ENCODE results near the gene TRIM71. TPM values are rescaled to one million over a fixed set of nuclear protein-coding genes. Genes with fewer than 3 reads are reported as not detected.

The TRIM71 gene
- total RNA-seq, 2 experiments from 2014 or later: not detected

DNA sequence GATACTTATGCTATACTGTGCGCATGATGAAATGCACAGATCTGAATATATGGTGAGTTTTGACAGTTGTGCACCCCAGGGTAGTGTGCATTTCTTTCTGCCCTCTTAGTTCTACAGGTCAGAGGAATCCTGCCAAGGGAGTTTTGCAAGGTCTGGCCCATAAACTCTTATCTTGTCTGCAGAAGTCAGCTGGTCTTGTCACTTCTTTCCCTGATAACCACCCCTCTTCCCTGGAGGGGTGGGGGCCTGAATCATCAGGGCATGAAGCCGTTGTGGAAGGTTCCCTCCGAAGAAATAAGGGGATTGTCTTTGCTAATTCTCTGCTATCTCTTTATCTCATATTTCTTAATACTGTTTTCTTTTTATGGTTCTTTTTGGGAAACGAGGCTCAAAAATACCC is 30.4 kb downstream of the TRIM71 start:
- no peak for ATAC-seq
- Mint-ChIP-seq H3K27me3 (ENCODE audit: low read depth) (peaks cover 9% of the 10 kb centered on the region), H3K36me3 (ENCODE audit: low read depth) (no peaks in the 10 kb centered on the region), H3K9me3 (ENCODE audit: insufficient read depth) (no peaks in the 10 kb centered on the region), H3K4me3 (no peak overlapping the region), H3K4me1 (ENCODE audit: low read depth) (peaks cover 3% of the 10 kb centered on the region), H3K27ac (no peak overlapping the region)
- POLR2A ChIA-PET: no interaction called here
- CTCF ChIA-PET: no interaction called here
- no peak for DNase-seq

DNA sequence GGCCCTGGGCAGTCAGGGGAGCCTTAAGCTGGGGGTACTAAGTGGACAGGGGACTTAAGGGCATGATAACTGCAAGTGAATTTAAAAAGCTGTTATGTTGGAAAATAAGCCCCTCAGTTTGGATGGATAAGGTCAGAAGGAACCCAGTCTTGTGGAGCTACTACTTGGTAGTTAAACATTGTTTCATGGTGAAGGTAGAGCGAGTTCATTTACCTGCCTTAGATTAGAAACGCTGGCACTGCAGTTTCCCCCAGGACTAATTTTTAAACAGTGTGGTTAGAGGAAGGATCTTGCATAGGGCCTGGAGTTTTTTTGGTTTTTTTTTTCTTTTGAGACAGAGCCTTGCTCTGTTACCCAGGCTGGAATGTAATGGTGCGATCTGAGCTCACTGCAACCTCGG is 31.2 kb downstream of the TRIM71 start:
- ChIA-PET POLR2A (no interaction called here), CTCF (no interaction called here)
- DNase-seq (no peak), ATAC-seq (no peak)
- Mint-ChIP-seq H3K27ac (no peak overlapping the region), H3K4me1 (ENCODE audit: low read depth) (no peaks in the 10 kb centered on the region), H3K27me3 (ENCODE audit: low read depth) (peaks cover 9% of the 10 kb centered on the region), H3K4me3 (no peak overlapping the region), H3K36me3 (ENCODE audit: low read depth) (no peaks in the 10 kb centered on the region), H3K9me3 (ENCODE audit: insufficient read depth) (no peaks in the 10 kb centered on the region)

DNA sequence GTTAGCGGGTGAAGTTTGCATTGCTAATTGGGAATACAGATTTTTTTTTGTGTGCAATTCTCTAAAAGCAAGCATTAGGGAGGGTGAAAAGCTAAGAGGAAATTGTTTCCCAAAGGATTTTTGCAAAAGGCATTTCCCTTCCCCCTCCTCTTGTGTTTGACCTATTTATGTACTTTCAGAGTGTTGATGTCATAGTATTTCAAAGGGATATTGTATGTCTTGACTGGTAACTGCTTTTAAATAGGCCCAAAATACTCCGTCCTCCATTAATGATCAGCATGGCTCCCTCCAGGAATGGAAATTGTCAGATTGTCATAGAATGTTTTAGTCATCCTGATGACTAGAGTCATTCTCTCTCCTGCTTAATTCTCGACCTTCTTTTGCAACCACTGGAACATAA is 32.4 kb downstream of the TRIM71 start:
- DNase-seq (no peak), ATAC-seq (no peak)
- no peaks in the 10 kb centered on the region for H3K36me3 Mint-ChIP-seq (ENCODE audit: low read depth)
- POLR2A ChIA-PET: no interaction called here
- H3K4me3 Mint-ChIP-seq: no peak overlapping the region
- H3K4me1 Mint-ChIP-seq (ENCODE audit: low read depth): no peaks in the 10 kb centered on the region
- H3K9me3 Mint-ChIP-seq (ENCODE audit: insufficient read depth): no peaks in the 10 kb centered on the region
- CTCF ChIA-PET: no interaction called here
- H3K27me3 Mint-ChIP-seq (ENCODE audit: low read depth): peaks cover 9% of the 10 kb centered on the region
- H3K27ac Mint-ChIP-seq: no peak overlapping the region

DNA sequence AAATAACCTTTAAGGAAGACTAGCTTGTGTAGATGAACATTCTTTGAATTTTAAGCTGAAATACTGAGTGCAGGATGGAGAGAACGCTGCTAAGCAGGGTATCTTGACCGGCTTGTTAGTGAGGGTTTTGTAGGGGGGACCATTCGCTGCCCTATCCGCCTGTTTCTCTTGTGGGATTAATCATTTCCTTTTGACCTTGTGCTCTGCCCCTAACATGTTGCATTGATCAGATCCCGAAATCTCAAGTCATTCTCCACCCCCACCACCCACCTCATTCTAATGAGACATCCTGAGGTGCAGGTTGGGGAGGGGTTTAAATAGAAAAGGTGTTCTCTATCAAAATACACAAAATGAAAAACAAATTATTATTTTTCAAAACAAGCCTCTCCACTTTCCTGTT is 32.8 kb downstream of the TRIM71 start:
- Mint-ChIP-seq H3K4me3 (no peak overlapping the region), H3K27ac (no peak overlapping the region), H3K9me3 (ENCODE audit: insufficient read depth) (no peaks in the 10 kb centered on the region), H3K4me1 (ENCODE audit: low read depth) (no peaks in the 10 kb centered on the region), H3K36me3 (ENCODE audit: low read depth) (no peaks in the 10 kb centered on the region), H3K27me3 (ENCODE audit: low read depth) (peaks cover 11% of the 10 kb centered on the region)
- ATAC-seq (no peak), DNase-seq (no peak)
- ChIA-PET POLR2A (no interaction called here), CTCF (no interaction called here)

DNA sequence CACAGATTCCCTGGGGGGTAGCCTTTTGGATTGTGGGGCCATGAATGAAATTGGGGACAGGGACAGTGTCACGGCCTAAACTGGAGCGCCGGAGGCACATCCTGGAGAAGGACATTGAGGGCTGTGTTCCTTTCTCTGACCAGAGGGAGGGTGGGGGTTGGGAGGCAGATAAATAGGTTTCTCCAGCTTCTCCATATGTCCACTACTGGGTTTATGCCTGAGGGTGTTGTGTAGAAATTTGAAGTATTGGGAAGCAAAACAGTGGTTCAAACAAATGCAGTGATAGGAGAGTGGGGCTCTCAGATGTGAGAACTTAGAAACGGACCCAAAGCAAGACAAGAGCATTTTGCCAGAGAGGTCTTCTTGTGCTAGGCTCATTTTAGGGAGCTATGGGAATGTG is 34.3 kb downstream of the TRIM71 start:
- Mint-ChIP-seq H3K4me3 (no peak overlapping the region), H3K4me1 (ENCODE audit: low read depth) (no peaks in the 10 kb centered on the region), H3K9me3 (ENCODE audit: insufficient read depth) (no peaks in the 10 kb centered on the region), H3K36me3 (ENCODE audit: low read depth) (no peaks in the 10 kb centered on the region), H3K27ac (no peak overlapping the region), H3K27me3 (ENCODE audit: low read depth) (peaks cover 11% of the 10 kb centered on the region)
- ATAC-seq (no peak), DNase-seq (no peak)
- ChIA-PET POLR2A (no interaction called here), CTCF (no interaction called here)

DNA sequence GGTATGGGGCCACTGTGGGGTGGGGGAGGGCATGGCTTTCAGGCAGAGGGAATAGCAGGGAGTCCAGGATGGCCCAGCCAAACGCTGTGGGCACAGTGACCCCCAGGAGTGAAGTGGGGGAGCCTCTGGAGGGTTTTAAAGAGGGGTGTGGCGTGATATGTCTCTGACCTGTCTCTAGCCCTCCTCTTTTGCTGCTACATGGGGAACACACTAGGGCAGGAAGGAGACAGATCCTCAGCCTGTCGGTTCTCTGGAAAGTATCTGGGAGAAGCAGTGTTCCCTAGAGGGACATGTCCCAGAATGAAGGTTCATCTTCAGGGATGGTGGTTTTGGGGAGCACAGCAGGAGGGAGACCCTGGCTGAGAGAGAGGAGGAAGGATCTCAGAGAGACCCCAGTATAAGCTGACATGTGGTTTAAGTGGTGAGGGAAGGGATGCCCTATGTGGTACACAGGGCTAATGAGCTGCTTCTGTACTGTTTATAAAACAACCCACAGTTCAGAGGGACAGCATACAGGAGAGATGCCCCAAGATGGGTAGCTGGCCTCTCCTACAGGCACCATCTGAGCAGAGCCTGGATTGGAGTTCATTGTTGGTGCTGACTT is 37.7 kb downstream of the TRIM71 start:
- Mint-ChIP-seq H3K9me3 (ENCODE audit: insufficient read depth) (no peaks in the 10 kb centered on the region), H3K4me1 (ENCODE audit: low read depth) (no peaks in the 10 kb centered on the region), H3K4me3 (no peak overlapping the region), H3K27me3 (ENCODE audit: low read depth) (peaks cover 14% of the 10 kb centered on the region), H3K27ac (no peak overlapping the region), H3K36me3 (ENCODE audit: low read depth) (no peaks in the 10 kb centered on the region)
- DNase-seq: no peak
- ChIA-PET POLR2A (no interaction called here), CTCF (no interaction called here)
- ATAC-seq: no peak

DNA sequence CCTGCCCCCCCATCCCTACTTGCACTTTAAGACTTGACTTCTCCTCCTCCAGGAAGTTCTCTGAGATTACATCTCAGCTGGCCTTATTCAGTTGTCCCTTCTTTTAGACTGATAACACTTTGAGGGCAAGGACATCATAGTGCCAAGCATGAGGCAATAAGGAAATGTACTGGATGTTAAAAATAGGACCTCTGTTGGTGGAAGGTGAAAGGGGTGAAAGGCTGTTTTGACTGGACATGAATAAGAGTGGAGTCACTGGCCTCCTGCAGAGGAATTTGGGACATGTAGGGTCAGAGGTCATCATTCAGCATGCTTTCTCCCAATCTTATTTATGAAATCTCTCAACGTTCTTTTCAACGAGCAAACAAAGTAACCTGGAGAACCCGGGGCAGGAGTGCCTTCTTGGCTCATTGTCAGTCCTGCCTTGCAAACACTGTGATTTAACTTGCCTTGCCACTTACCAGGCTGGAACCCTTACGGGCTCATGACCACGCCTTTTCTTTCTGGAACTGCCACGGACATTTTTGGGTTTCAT is 38.6 kb downstream of the TRIM71 start:
- ChIA-PET POLR2A (no interaction called here), CTCF (no interaction called here)
- H3K4me3 Mint-ChIP-seq: no peak overlapping the region
- H3K27ac Mint-ChIP-seq: no peak overlapping the region
- H3K36me3 Mint-ChIP-seq (ENCODE audit: low read depth): no peaks in the 10 kb centered on the region
- no peak for ATAC-seq
- H3K9me3 Mint-ChIP-seq (ENCODE audit: insufficient read depth): no peaks in the 10 kb centered on the region
- H3K4me1 Mint-ChIP-seq (ENCODE audit: low read depth): no peaks in the 10 kb centered on the region
- H3K27me3 Mint-ChIP-seq (ENCODE audit: low read depth): peaks cover 14% of the 10 kb centered on the region
- DNase-seq: no peak

DNA sequence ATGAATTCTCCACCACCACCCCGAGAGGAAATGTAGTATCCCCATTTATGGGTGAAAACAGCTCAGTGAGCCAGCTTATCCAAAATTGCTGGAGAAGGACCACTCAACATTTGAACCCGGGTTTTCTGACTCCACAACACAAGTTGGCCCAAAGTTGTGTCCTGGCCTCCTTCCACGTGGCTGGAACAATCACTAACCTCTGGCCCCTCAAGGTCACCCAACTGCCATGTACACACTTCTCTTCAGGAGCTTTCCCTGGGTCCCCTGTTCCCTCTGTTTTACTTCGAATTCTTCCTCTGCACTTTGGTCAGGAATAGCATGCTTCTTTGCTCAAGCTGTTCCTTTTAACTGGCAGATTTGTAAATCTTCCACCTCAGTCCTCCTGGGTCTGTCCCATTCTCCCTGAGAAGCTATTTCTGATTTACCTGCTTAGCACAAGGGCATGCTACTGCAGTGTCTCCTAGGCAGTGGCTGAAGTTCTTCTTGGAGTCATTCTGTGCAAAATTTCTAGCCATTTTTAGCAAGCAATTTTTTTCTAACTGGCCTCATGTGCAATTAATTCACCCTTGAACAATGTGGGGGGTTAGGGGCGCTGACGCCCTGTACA is 39.2 kb downstream of the TRIM71 start:
- Mint-ChIP-seq H3K9me3 (ENCODE audit: insufficient read depth) (no peaks in the 10 kb centered on the region), H3K36me3 (ENCODE audit: low read depth) (no peaks in the 10 kb centered on the region)
- POLR2A ChIA-PET: no interaction called here

DNA sequence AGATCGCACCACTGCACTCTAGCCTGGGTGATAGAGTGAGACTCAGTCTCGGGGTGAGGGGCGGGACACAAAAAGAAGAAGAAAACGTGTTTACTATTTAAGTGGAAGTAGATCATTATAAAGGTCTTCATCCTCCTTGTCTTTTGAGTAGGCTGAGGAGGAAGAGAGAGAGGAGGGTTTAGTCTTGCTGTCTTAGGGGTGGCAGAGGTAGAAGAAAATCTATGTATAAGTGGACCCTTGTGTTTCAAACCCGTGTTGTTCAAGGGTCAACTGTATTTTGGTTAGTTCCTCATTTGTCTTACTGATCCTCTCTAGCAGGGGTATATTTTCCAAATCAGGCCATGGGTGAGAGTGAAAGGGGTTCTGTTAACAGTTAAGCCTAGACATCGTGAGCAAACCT is 40.1 kb downstream of the TRIM71 start:
- CTCF ChIA-PET: no interaction called here

More for the DNA sequence above, 39.2 kb downstream of the TRIM71 start:
- CTCF ChIA-PET: no interaction called here
- Mint-ChIP-seq H3K4me1 (ENCODE audit: low read depth) (no peaks in the 10 kb centered on the region), H3K4me3 (no peak overlapping the region), H3K27me3 (ENCODE audit: low read depth) (peaks cover 16% of the 10 kb centered on the region), H3K27ac (no peak overlapping the region)
- DNase-seq (no peak), ATAC-seq (no peak)

DNA sequence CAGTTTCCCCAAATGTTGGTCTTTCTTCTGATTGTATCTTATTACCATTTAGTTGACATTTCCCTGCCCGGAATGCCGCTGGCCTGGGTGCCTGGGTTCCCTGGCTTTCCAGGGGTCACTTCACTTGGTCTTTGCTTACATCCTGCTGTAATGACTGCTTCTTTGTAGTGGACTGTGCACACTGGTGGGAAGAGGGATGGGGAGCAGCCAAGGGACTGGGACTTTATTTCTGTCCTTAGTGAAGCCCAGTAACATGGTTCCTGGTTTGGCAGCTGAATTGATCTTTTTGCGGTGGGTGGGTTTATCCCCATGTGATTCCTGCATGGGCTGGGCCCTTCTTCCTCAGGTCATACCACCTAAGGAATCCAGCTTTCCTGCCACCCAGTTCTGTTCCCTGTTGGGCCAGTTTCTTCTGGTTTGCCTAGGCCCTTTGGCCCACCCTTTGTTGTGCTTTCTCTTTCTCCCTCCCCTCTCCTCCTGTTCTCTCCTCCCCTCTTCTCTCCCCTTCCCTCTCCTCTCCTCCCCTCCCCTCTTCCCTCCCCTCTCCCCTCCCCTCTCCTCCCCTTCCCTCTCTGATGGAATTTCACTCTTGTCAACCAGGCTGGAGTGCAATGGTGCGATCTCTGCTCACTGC is 41.9 kb downstream of the TRIM71 start:
- Mint-ChIP-seq H3K4me3 (no peak overlapping the region), H3K36me3 (ENCODE audit: low read depth) (no peaks in the 10 kb centered on the region), H3K4me1 (ENCODE audit: low read depth) (no peaks in the 10 kb centered on the region), H3K27ac (no peak overlapping the region), H3K9me3 (ENCODE audit: insufficient read depth) (no peaks in the 10 kb centered on the region), H3K27me3 (ENCODE audit: low read depth) (peaks cover 11% of the 10 kb centered on the region)
- ATAC-seq (no peak), DNase-seq (no peak)
- POLR2A ChIA-PET: no interaction called here
- CTCF ChIA-PET: no interaction called here

More for the DNA sequence above, 40.1 kb downstream of the TRIM71 start:
- no peaks in the 10 kb centered on the region for H3K36me3 Mint-ChIP-seq (ENCODE audit: low read depth)
- no peak overlapping the region for H3K27ac Mint-ChIP-seq
- POLR2A ChIA-PET: no interaction called here
- H3K4me3 Mint-ChIP-seq: no peak overlapping the region
- DNase-seq (no peak), ATAC-seq (no peak)
- H3K9me3 Mint-ChIP-seq (ENCODE audit: insufficient read depth): no peaks in the 10 kb centered on the region
- no peaks in the 10 kb centered on the region for H3K4me1 Mint-ChIP-seq (ENCODE audit: low read depth)
- peaks cover 11% of the 10 kb centered on the region for H3K27me3 Mint-ChIP-seq (ENCODE audit: low read depth)

DNA sequence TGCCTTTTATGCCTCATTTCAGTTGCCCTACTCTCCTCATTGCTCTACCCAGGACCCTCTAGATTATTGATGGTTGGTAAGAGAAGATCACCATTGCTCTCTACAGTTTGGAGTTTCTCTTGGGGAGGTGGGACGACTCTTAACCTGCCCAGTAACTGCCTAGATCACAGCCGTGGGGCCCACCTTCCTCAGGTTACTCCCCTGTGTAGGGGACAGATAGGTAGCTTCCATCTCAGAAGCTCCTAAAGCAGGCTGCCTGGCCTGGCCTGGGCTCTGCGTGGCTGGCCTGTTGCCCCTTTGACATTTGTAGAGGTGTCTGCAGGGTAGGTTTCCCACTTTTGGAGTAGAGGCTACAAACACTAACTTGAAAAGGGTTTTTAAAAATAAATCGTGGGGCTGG is 42.7 kb downstream of the TRIM71 start:
- no peaks in the 10 kb centered on the region for H3K36me3 Mint-ChIP-seq (ENCODE audit: low read depth)
- no peak overlapping the region for H3K4me3 Mint-ChIP-seq
- CTCF ChIA-PET: no interaction called here
- peaks cover 10% of the 10 kb centered on the region for H3K27me3 Mint-ChIP-seq (ENCODE audit: low read depth)
- DNase-seq (no peak), ATAC-seq (no peak)
- POLR2A ChIA-PET: no interaction called here
- no peaks in the 10 kb centered on the region for H3K9me3 Mint-ChIP-seq (ENCODE audit: insufficient read depth)
- no peaks in the 10 kb centered on the region for H3K4me1 Mint-ChIP-seq (ENCODE audit: low read depth)
- no peak overlapping the region for H3K27ac Mint-ChIP-seq

DNA sequence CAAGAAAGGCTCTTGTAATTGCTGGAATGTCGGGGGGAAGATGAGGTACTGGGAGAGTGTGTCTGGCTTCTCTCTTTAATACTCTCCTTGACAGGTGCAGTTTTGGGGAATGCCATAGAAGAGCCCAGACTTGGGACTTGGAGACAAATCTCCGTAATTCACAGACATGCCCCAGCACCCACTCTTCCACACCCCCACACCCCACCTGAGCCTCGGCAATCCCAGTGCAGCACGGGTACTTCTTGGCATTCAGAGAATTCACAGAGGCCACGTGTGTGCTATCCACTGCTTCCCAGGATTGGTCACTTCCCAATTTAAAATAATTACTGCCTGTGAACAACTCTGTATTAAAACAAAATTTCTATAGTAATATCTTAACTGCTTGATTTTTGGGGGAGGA is 43.9 kb downstream of the TRIM71 start:
- CTCF ChIA-PET: no interaction called here
- POLR2A ChIA-PET: no interaction called here

More for the DNA sequence above, 43.9 kb downstream of the TRIM71 start:
- Mint-ChIP-seq H3K4me1 (ENCODE audit: low read depth) (no peaks in the 10 kb centered on the region), H3K36me3 (ENCODE audit: low read depth) (no peaks in the 10 kb centered on the region), H3K9me3 (ENCODE audit: insufficient read depth) (no peaks in the 10 kb centered on the region), H3K27ac (no peak overlapping the region), H3K27me3 (ENCODE audit: low read depth) (peaks cover 7% of the 10 kb centered on the region), H3K4me3 (no peak overlapping the region)
- ATAC-seq: no peak
- DNase-seq: no peak
